HepG2 (cell line): ENCODE measurements around the gene FAM89B. TPM values are rescaled to one million over a fixed set of nuclear protein-coding genes. Genes with fewer than 3 reads are reported as not detected.

Experiments used
- CHCHD3 ChIP-seq: sonication (generic); formaldehyde crosslinking; IDR thresholded peaks from 2 replicates; pipeline ENCODE4 v1.8.0; 2022; ENCODE audit warnings: mild to moderate bottlenecking, missing genetic modification reagents, moderate library complexity
- FOXA3 ChIP-seq: IDR thresholded peaks from 2 replicates; pipeline ENCODE4 v1.6.1; 2016; ENCODE audit warnings: missing genetic modification reagents, missing compliant biosample characterization
- GPN1 ChIP-seq: sonication (generic); formaldehyde crosslinking; IDR thresholded peaks from 2 replicates; pipeline ENCODE4 v1.5.1; 2020; ENCODE audit warnings: missing genetic modification reagents, borderline replicate concordance
- JUND ChIP-seq: sonication (generic); formaldehyde crosslinking; IDR thresholded peaks from 2 replicates; pipeline ENCODE4 v1.8.0; 2022; ENCODE audit warnings: mild to moderate bottlenecking, missing genetic modification reagents
- MLLT10 ChIP-seq: sonication (generic); formaldehyde crosslinking; IDR thresholded peaks from 2 replicates; pipeline ENCODE4 v1.4.0; 2020; ENCODE audit warnings: missing genetic modification reagents
- NCOR1 ChIP-seq: fragments of 200-600 bp; sonication (generic); IDR thresholded peaks from 2 replicates; pipeline ENCODE4 v1.7.0; 2017; ENCODE audit warnings: antibody characterized with exemption, low read length, borderline replicate concordance
- POLR2A ChIP-seq, 2 experiments: IDR thresholded peaks; 2 replicates each; pipeline ENCODE4 v1.6.1; 2011; ENCODE audit warnings: low read depth in 2 of 2, low read length in 2 of 2, mild to moderate bottlenecking in 1 of 2, moderate library complexity in 1 of 2; ENCODE audit not compliant: insufficient read depth in 1 of 2
- TBX2 ChIP-seq: sonication (generic); formaldehyde crosslinking; IDR thresholded peaks from 2 replicates; pipeline ENCODE4 v1.5.0; 2020; ENCODE audit warnings: missing genetic modification reagents, mild to moderate bottlenecking, borderline replicate concordance
- ZBTB20 ChIP-seq: sonication (generic); formaldehyde crosslinking; IDR thresholded peaks from 2 replicates; pipeline ENCODE4 v1.8.1; 2023; ENCODE audit warnings: missing genetic modification reagents, low read depth, mild to moderate bottlenecking, borderline replicate concordance
- ZNF142 ChIP-seq: sonication (generic); formaldehyde crosslinking; IDR thresholded peaks from 2 replicates; pipeline ENCODE4 v1.4.0; 2020; ENCODE audit warnings: missing genetic modification reagents
- ZNF232 ChIP-seq: sonication (generic); formaldehyde crosslinking; IDR thresholded peaks from 2 replicates; pipeline ENCODE4 v1.4.0; 2020; ENCODE audit warnings: missing genetic modification reagents, borderline replicate concordance
- ZNF260 ChIP-seq: sonication (generic); formaldehyde crosslinking; IDR thresholded peaks from 2 replicates; pipeline ENCODE4 v1.4.0; 2020; ENCODE audit warnings: missing genetic modification reagents, low read depth, mild to moderate bottlenecking, borderline replicate concordance
- ZNF3 ChIP-seq: IDR thresholded peaks from 2 replicates; pipeline ENCODE4 v1.7.0; 2017; ENCODE audit warnings: inconsistent platforms
- ZNF414 ChIP-seq: sonication (generic); formaldehyde crosslinking; IDR thresholded peaks from 2 replicates; pipeline ENCODE4 v1.5.0; 2020; ENCODE audit warnings: missing genetic modification reagents
- ZNF484 ChIP-seq: sonication (generic); formaldehyde crosslinking; IDR thresholded peaks from 2 replicates; pipeline ENCODE4 v1.5.1; 2020; ENCODE audit warnings: mild to moderate bottlenecking, low read depth, missing genetic modification reagents, borderline replicate concordance
- ZNF557 ChIP-seq: sonication (generic); formaldehyde crosslinking; IDR thresholded peaks from 2 replicates; pipeline ENCODE4 v1.4.0; 2020; ENCODE audit warnings: missing genetic modification reagents
- ZNF772 ChIP-seq: sonication (generic); formaldehyde crosslinking; IDR thresholded peaks from 2 replicates; pipeline ENCODE4 v1.5.0; 2020; ENCODE audit warnings: mild to moderate bottlenecking, missing genetic modification reagents
- ZNF883 ChIP-seq: sonication (generic); formaldehyde crosslinking; IDR thresholded peaks from 2 replicates; pipeline ENCODE4 v1.5.1; 2020; ENCODE audit warnings: mild to moderate bottlenecking, missing genetic modification reagents; ENCODE audit errors: not compliant biosample characterization
- ZSCAN9 ChIP-seq: IDR thresholded peaks from 2 replicates; pipeline ENCODE4 v1.6.1; 2016; ENCODE audit warnings: borderline replicate concordance
- polyA plus RNA-seq, 8 experiments: library from polyadenylated mRNA; depleted of rRNA in 3 of 8; stranded (reverse) in 7 of 8; unstranded in 1 of 8; fragments of >200 nt; fragmentation: Illumina TruSeq in 4 of 8; extraction: Trizol in 4 of 8; gene quantifications; 2 replicates each; pipeline versions ENCODE4 v1.2.1 to v1.2.3, GENCODE V29; 2011 to 2016; ENCODE audit warnings: low read depth in 4 of 8, missing spikeins in 1 of 8, mixed read lengths in 1 of 8; ENCODE audit not compliant: insufficient read depth in 1 of 8
- total RNA-seq, 5 experiments: library from RNA; depleted of rRNA; stranded (reverse); fragments of >200 nt; fragmentation: Illumina TruSeq; extraction: Trizol; gene quantifications; 2 replicates each; pipeline ENCODE4 v1.2.3, GENCODE V29; 2016; ENCODE audit warnings: low read depth in 1 of 5
- TF ChIP-seq, protein P1 (sequence below): sonication (generic); formaldehyde crosslinking; IDR thresholded peaks from 2 replicates; pipeline ENCODE4 v1.5.0; 2020; ENCODE audit warnings: mild to moderate bottlenecking, missing genetic modification reagents

The FAM89B gene
- total and polyA plus RNA-seq, 2 of the 13 experiments (the other 11 are each of a cell fraction or from before 2014, with no cell fraction given), result 5.7 to 8.0 TPM

DNA sequence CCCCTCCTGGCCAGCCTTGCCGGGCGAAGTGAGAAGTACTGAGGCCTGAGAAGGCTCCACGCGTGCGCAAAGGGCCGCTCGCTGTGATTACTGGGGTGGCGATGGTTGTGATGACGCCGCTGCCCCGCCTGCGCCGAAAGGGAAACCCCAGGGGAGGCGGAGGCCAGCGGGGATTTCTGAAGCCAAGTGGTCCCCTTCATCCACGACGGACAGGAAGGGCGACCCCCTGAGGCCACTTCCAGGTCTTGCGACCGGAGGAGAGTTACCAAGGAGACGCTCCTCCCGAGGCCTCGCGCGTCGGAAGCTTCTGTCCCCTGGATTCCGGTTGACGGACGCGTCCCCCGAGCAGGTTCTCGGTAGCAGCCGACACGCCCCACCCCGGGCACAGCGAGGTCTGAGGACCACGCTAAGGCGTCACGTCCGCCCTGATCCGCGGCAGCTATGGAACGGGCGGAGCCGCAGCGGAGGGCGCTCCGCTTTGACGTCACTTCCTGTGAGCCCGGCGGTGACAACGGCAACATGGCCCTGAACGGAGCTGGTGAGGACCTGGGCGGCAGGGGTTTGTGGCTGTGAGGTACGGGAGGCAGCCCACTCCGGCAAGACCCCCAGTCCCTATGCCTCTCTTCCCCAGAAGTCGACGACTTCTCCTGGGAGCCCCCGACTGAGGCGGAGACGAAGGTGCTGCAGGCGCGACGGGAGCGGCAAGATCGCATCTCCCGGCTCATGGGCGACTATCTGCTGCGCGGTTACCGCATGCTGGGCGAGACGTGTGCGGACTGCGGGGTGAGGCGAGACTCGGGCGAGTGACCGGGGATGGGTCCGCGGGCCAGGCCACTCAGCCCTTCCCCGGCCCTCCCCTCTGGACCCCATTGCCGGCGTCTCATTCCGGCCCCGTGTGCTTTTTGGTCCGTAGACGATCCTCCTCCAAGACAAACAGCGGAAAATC, 2.1 kb upstream of the FAM89B start, which contains the start of gene ZNRD2 (continued):
- TF ChIP-seq FOXA3 (CRISPR knock-in tag) (peak; percentile 73), ZSCAN9 (CRISPR knock-in tag) (no peak), ZBTB20 (peak; percentile 76; the same call in 1 of the 2 replicates), ZNF772 (CRISPR knock-in tag) (no peak; the same call in 1 of the 2 replicates), ZNF484 (CRISPR knock-in tag) (no peak), ZNF883 (CRISPR knock-in tag) (no peak), MLLT10 (CRISPR knock-in tag) (no peak), JUND (CRISPR knock-in tag) (no peak; the same call in 1 of the 2 replicates), NCOR1 (peak; percentile 52; the same call in 1 of the 2 replicates), ZNF414 (no peak), ZNF260 (CRISPR knock-in tag) (0 out of 2 replicates have a peak, but pooled peaks have one; percentile 16), GPN1 (CRISPR knock-in tag) (no peak), ZNF232 (no peak; the same call in 1 of the 2 replicates), ZNF557 (CRISPR knock-in tag) (no peak), TBX2 (CRISPR knock-in tag) (peak; percentile 74; the same call in 1 of the 2 replicates), ZNF3 (no peak), ZNF142 (CRISPR knock-in tag) (0 out of 2 replicates have a peak, but pooled peaks have one; percentile 3), CHCHD3 (CRISPR knock-in tag) (no peak), POLR2A (IDR thresholded peaks at IDR 0.05; ENCODE audit: insufficient read depth in 1 of 2, low read depth in 2 of 2, low read length in 2 of 2) (peak in 1 of 2 experiments; percentile 52; a peak in 1 of 4 replicates)
- TF ChIP-seq, protein P1, sequence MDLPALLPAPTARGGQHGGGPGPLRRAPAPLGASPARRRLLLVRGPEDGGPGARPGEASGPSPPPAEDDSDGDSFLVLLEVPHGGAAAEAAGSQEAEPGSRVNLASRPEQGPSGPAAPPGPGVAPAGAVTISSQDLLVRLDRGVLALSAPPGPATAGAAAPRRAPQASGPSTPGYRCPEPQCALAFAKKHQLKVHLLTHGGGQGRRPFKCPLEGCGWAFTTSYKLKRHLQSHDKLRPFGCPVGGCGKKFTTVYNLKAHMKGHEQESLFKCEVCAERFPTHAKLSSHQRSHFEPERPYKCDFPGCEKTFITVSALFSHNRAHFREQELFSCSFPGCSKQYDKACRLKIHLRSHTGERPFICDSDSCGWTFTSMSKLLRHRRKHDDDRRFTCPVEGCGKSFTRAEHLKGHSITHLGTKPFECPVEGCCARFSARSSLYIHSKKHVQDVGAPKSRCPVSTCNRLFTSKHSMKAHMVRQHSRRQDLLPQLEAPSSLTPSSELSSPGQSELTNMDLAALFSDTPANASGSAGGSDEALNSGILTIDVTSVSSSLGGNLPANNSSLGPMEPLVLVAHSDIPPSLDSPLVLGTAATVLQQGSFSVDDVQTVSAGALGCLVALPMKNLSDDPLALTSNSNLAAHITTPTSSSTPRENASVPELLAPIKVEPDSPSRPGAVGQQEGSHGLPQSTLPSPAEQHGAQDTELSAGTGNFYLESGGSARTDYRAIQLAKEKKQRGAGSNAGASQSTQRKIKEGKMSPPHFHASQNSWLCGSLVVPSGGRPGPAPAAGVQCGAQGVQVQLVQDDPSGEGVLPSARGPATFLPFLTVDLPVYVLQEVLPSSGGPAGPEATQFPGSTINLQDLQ (CRISPR knock-in tag), result peak; percentile 97
